Measurements from ENCODE around the gene KCNC3. TPM values are rescaled to one million over a fixed set of nuclear protein-coding genes. Genes with fewer than 3 reads are reported as not detected.
"Not testable (repeated sequence)": the region's sequence is repeated elsewhere in the genome, so short reads cannot be mapped to it uniquely, and the experiment has no call there.

Gene KCNC3
- total and polyA plus RNA-seq, 4 donors = 0.56 to 1.6 (median 1.1) TPM

- Histone ChIP-seq H3K36me3 (ENCODE audit: control insufficient read depth in 4 of 4, insufficient read depth in 3 of 4, low read depth in 1 of 4, low read length in 3 of 4) (no peaks in the 10 kb centered on the region), H3K9me3 (ENCODE audit: control insufficient read depth in 4 of 4, low read length in 3 of 4) (no peaks in the 10 kb centered on the region), H3K27me3 (ENCODE audit: control insufficient read depth in 4 of 4, insufficient read depth in 4 of 4, low read length in 3 of 4) (no peaks in the 10 kb centered on the region), H3K4me3 (ENCODE audit: low read depth in 1 of 3, low read length in 3 of 3) (peak overlapping the region; percentile 21 to 40 (median 34)), H3K9ac (ENCODE audit: low read depth in 1 of 2, low read length in 2 of 2) (no peak overlapping the region), H3K27ac (ENCODE audit: low read depth in 1 of 2, low read length in 2 of 2) (peak overlapping the region in 1 of 2 donors; percentile 88), H3K4me1 (ENCODE audit: control insufficient read depth in 4 of 4, insufficient read depth in 4 of 4, low read length in 3 of 4) (peaks cover 0 to 10% (median 5%) of the 10 kb centered on the region in 4 donors)
- DNase-seq (ENCODE audit: low spot score) = peak; percentile 68
- TF ChIP-seq YY1 (IDR thresholded peaks at IDR 0.05) = peak; percentile 48
- no peak for TF ChIP-seq FOXA1 (IDR thresholded peaks at IDR 0.05)
- TF ChIP-seq SP1 (IDR thresholded peaks at IDR 0.05) = no peak
- TF ChIP-seq JUND (IDR thresholded peaks at IDR 0.05) = no peak
- no peak for TF ChIP-seq RAD21 (IDR thresholded peaks at IDR 0.05)
- TF ChIP-seq RXRA (IDR thresholded peaks at IDR 0.05) = no peak
- no peak for TF ChIP-seq GABPA (IDR thresholded peaks at IDR 0.05 in 1 of 2, conservative IDR thresholded peaks at IDR 0.05 in 1 of 2)
- WGBS = 42% methylated on average over 54 of the region's 54 CpGs
Observed at GRCh38 chr19:50358483-50359327, 29.5 kb upstream of the KCNC3 start.

- 16% methylated on average over 54 of the region's 54 CpGs for WGBS
Observed at GRCh38 chr19:50357178-50358100, 28.3 kb upstream of the KCNC3 start.

GRCh38 chr19:50356691-50357177 is 27.6 kb upstream of the KCNC3 start:
- Histone ChIP-seq H3K4me1 (ENCODE audit: control insufficient read depth in 4 of 4, insufficient read depth in 4 of 4, low read length in 3 of 4) (peaks cover 0 to 10% (median 5%) of the 10 kb centered on the region in 4 donors), H3K36me3 (ENCODE audit: control insufficient read depth in 4 of 4, insufficient read depth in 3 of 4, low read depth in 1 of 4, low read length in 3 of 4) (no peaks in the 10 kb centered on the region), H3K9me3 (ENCODE audit: control insufficient read depth in 4 of 4, low read length in 3 of 4) (no peaks in the 10 kb centered on the region), H3K27ac (ENCODE audit: low read depth in 1 of 2, low read length in 2 of 2) (peak overlapping the region in 1 of 2 donors; percentile 88), H3K4me3 (ENCODE audit: low read depth in 1 of 3, low read length in 3 of 3) (peak overlapping the region in 1 of 3 donors; percentile 64), H3K9ac (ENCODE audit: low read depth in 1 of 2, low read length in 2 of 2) (peak overlapping the region in 1 of 2 donors; percentile 92), H3K27me3 (ENCODE audit: control insufficient read depth in 4 of 4, insufficient read depth in 4 of 4, low read length in 3 of 4) (no peaks in the 10 kb centered on the region)
- no peak for TF ChIP-seq FOXA1 (IDR thresholded peaks at IDR 0.05)
- no peak for TF ChIP-seq NR2F2 (IDR thresholded peaks at IDR 0.05)
- TF ChIP-seq RXRA (IDR thresholded peaks at IDR 0.05) = no peak
- TF ChIP-seq TAF1 (conservative IDR thresholded peaks at IDR 0.05) = no peak
- TF ChIP-seq RAD21 (IDR thresholded peaks at IDR 0.05) = no peak
- DNase-seq (ENCODE audit: low spot score) = no peak
- 35% methylated on average over 13 of the region's 13 CpGs for WGBS

More at GRCh38 chr19:50357178-50358100, 28.3 kb upstream of the KCNC3 start:
- peak overlapping the region; percentile 80 to 92 for H3K9ac ChIP-seq (ENCODE audit: low read depth in 1 of 2, low read length in 2 of 2)
- peaks cover 0 to 10% (median 5%) of the 10 kb centered on the region in 4 donors for H3K4me1 ChIP-seq (ENCODE audit: control insufficient read depth in 4 of 4, insufficient read depth in 4 of 4, low read length in 3 of 4)
- H3K9me3 ChIP-seq (ENCODE audit: control insufficient read depth in 4 of 4, low read length in 3 of 4) = no peaks in the 10 kb centered on the region
- TF ChIP-seq JUND (IDR thresholded peaks at IDR 0.05) (peak in 1 of 2 donors; percentile 80), MAX (IDR thresholded peaks at IDR 0.05) (no peak), FOXA1 (IDR thresholded peaks at IDR 0.05) (no peak), RAD21 (IDR thresholded peaks at IDR 0.05) (peak; percentile 79 to 90), EGR1 (IDR thresholded peaks at IDR 0.05; ENCODE audit: low read depth in 2 of 2) (peak in 1 of 2 donors; percentile 64)
- TF ChIP-seq, protein P1, sequence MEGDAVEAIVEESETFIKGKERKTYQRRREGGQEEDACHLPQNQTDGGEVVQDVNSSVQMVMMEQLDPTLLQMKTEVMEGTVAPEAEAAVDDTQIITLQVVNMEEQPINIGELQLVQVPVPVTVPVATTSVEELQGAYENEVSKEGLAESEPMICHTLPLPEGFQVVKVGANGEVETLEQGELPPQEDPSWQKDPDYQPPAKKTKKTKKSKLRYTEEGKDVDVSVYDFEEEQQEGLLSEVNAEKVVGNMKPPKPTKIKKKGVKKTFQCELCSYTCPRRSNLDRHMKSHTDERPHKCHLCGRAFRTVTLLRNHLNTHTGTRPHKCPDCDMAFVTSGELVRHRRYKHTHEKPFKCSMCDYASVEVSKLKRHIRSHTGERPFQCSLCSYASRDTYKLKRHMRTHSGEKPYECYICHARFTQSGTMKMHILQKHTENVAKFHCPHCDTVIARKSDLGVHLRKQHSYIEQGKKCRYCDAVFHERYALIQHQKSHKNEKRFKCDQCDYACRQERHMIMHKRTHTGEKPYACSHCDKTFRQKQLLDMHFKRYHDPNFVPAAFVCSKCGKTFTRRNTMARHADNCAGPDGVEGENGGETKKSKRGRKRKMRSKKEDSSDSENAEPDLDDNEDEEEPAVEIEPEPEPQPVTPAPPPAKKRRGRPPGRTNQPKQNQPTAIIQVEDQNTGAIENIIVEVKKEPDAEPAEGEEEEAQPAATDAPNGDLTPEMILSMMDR (IDR thresholded peaks at IDR 0.05; ENCODE audit: low read depth, low read length, missing input control) = peak; percentile 81
- peak overlapping the region; percentile 52 to 64 (median 60) for H3K4me3 ChIP-seq (ENCODE audit: low read depth in 1 of 3, low read length in 3 of 3)
- peak overlapping the region; percentile 88 to 89 for H3K27ac ChIP-seq (ENCODE audit: low read depth in 1 of 2, low read length in 2 of 2)
- no peaks in the 10 kb centered on the region for H3K36me3 ChIP-seq (ENCODE audit: control insufficient read depth in 4 of 4, insufficient read depth in 3 of 4, low read depth in 1 of 4, low read length in 3 of 4)
- no peaks in the 10 kb centered on the region for H3K27me3 ChIP-seq (ENCODE audit: control insufficient read depth in 4 of 4, insufficient read depth in 4 of 4, low read length in 3 of 4)
- DNase-seq (ENCODE audit: low spot score) = peak; percentile 82

DNA sequence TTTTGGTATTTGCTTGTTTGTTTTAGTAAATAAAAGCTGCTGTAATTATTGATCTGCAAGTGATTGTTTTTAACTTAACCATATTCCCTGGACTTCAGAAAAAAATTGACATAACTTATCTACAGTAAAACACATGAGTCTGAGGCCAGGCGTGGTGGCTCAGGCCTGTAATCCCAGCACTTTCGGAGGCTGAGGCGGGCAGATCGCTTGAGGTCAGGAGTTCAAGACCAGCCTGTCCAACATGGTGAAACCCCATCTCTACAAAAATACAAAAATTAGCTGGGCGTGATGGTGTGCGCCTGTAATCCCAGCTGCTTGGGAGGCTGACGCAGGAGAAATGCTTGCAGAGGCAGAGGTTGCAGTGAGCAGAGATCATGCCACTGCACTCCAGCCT is 24.3 kb upstream of the KCNC3 start:
- H3K4me1 ChIP-seq (ENCODE audit: control insufficient read depth in 4 of 4, insufficient read depth in 4 of 4, low read length in 3 of 4) = peaks cover 2 to 22% (median 11%) of the 10 kb centered on the region in 4 donors
- H3K4me3 ChIP-seq (ENCODE audit: low read depth in 1 of 3, low read length in 3 of 3); H3K9me3 ChIP-seq (ENCODE audit: control insufficient read depth in 4 of 4, low read length in 3 of 4); H3K9ac ChIP-seq (ENCODE audit: low read depth in 1 of 2, low read length in 2 of 2); DNase-seq (ENCODE audit: low spot score); H3K36me3 ChIP-seq (ENCODE audit: control insufficient read depth in 4 of 4, insufficient read depth in 3 of 4, low read depth in 1 of 4, low read length in 3 of 4); H3K27me3 ChIP-seq (ENCODE audit: control insufficient read depth in 4 of 4, insufficient read depth in 4 of 4, low read length in 3 of 4); H3K27ac ChIP-seq (ENCODE audit: low read depth in 1 of 2, low read length in 2 of 2): not testable (repeated sequence)
- WGBS = 97% methylated on average over 7 of the region's 7 CpGs
